Immature natural killer cell (primary cell): ENCODE results near the gene ZMAT5. TPM values are rescaled to one million over a fixed set of nuclear protein-coding genes. Genes with fewer than 3 reads are reported as not detected.

Experiments
- DNase-seq, 3 donors: peaks; one replicate each; pipeline ENCODE4 v3.0.0; 2022; ENCODE audit warnings: mixed read lengths in 1 of 3
- H3K27ac Mint-ChIP-seq, 6 donors: one replicate each; pipeline ENCODE4 v1.8.0; 2020; ENCODE audit warnings: mixed read lengths in 6 of 6, mild to moderate bottlenecking in 5 of 6, inconsistent platforms in 4 of 6, moderate library complexity in 3 of 6
- H3K27me3 Mint-ChIP-seq, 3 donors: one replicate each; pipeline ENCODE4 v1.8.0; 2020 to 2021; ENCODE audit warnings: low read depth in 3 of 3, mild to moderate bottlenecking in 3 of 3, mixed read lengths in 3 of 3, moderate library complexity in 3 of 3, inconsistent platforms in 1 of 3
- H3K36me3 Mint-ChIP-seq, 3 donors: one replicate each; pipeline ENCODE4 v1.8.0; 2020; ENCODE audit warnings: mixed read lengths in 3 of 3, inconsistent platforms in 2 of 3, mild to moderate bottlenecking in 2 of 3
- H3K4me1 Mint-ChIP-seq, 2 donors: one replicate each; pipeline ENCODE4 v1.8.0; 2020; ENCODE audit warnings: inconsistent platforms in 2 of 2, mild to moderate bottlenecking in 2 of 2, mixed read lengths in 2 of 2, moderate library complexity in 1 of 2
- H3K4me3 Mint-ChIP-seq, 5 donors: one replicate each; pipeline ENCODE4 v1.8.0; 2020; ENCODE audit warnings: mild to moderate bottlenecking in 5 of 5, mixed read lengths in 5 of 5, inconsistent platforms in 3 of 5, moderate library complexity in 3 of 5
- H3K9me3 Mint-ChIP-seq, 6 donors: one replicate each; pipeline ENCODE4 v1.8.0; 2020; ENCODE audit warnings: mild to moderate bottlenecking in 6 of 6, mixed read lengths in 6 of 6, inconsistent platforms in 4 of 6, moderate library complexity in 3 of 6
- polyA plus RNA-seq, 3 donors: library from polyadenylated mRNA; unstranded; fragments of 300-500 nt; fragmentation: Illumina TruSeq; gene quantifications; one replicate each; pipeline ENCODE4 v1.2.3, GENCODE V29; 2021

Gene ZMAT5
- polyA plus RNA-seq, 3 donors from 2014 or later, result 59.3 to 77.7 (median 72.2) TPM

DNA sequence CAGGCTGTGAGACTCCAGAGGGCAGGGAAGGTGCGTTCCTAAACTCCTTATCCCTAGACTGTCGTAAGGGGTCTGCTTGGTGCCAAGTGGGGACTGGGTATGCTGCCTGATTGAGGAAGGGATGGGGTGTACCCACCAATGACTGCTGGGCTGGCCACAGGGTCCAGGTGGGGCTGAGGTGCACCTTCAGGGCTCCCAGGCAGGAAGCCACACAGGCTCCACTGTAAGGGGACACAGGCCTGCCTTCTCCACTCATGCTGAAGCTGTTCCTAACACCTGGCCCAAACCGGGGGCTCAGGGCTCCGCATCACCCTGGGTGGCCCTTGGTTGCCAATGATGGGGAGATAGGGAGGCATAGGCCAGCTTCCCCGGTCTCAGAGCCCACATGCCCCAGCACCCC lies 26.6 kb downstream of the ZMAT5 start:
- Mint-ChIP-seq H3K36me3 (peaks cover 0 to 6% (median 0%) of the 10 kb centered on the region in 3 donors), H3K4me3 (no peak overlapping the region), H3K27me3 (no peaks in the 10 kb centered on the region), H3K9me3 (no peaks in the 10 kb centered on the region), H3K4me1 (no peaks in the 10 kb centered on the region), H3K27ac (no peak overlapping the region)
- no peak for DNase-seq

DNA sequence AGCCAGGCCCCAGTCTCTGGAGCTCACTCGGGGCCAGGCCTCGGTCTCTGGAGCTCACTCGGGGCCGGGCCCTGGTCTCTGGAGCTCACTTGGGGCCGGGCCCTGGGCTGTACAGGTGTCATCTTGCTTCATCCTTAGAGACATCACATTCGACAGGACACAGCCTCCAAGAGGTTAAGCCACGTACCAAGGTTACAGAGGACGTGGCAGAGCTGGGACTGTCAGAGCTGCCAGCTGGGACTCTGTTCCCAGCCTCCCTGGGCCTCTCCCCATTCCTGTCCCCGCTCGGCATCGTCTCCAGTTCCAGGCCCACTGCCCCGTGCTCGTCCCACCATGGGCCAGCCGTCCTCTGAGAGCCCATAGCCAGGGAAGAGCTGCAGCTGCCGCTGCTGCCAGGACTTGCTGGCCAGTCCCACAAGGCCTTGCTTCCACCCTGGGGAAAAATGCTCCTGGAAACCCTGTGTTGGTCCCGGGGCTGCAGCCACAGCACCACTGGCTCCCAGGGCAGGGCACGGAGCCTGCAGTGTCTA lies 27.4 kb downstream of the ZMAT5 start:
- Mint-ChIP-seq H3K9me3 (no peaks in the 10 kb centered on the region), H3K27ac (no peak overlapping the region)

DNA sequence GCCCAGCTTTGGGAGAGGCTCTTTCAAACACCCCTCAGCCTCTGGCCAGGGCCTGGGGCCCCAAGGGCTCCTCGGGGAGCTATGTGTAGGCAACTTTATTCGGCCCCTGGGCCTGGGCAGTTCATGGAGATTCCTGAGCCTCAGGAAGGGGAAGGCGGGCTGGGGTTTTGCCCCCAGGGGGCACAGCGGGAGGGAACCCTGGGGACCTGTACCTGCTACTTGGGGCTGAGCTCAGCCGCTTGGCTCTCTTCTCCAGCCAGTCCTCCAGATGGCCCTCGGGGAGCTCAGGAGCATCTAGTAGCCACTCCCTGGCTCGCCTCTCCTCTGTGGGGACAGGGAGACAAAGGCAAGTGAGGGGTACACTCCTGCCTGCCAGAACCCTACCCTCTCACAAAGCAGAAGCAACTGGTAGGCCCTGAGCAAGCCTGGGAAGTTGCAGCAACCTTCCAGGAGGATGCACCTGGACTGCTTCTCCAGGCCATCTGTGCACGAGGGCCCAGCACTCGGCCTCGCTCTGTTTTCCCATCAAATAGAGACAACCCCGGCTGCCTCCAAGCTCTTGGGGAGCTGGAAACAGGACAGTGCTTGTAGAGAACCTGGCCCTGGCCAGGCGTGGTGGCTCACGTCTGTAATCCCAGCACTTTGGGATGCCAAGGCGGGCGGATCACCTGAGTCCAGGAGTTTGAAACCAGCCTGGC lies 28.5 kb downstream of the ZMAT5 start:
- Mint-ChIP-seq H3K4me3 (no peak overlapping the region), H3K36me3 (peaks cover 0 to 3% (median 0%) of the 10 kb centered on the region in 3 donors), H3K27me3 (no peaks in the 10 kb centered on the region), H3K4me1 (no peaks in the 10 kb centered on the region), H3K27ac (peak overlapping the region in 1 of 6 donors; percentile 12), H3K9me3 (no peaks in the 10 kb centered on the region)
- no peak for DNase-seq

More for the DNA sequence above, 27.4 kb downstream of the ZMAT5 start:
- Mint-ChIP-seq H3K4me3 (no peak overlapping the region), H3K4me1 (no peaks in the 10 kb centered on the region), H3K27me3 (no peaks in the 10 kb centered on the region), H3K36me3 (peaks cover 0 to 3% (median 0%) of the 10 kb centered on the region in 3 donors)
- DNase-seq, result no peak

DNA sequence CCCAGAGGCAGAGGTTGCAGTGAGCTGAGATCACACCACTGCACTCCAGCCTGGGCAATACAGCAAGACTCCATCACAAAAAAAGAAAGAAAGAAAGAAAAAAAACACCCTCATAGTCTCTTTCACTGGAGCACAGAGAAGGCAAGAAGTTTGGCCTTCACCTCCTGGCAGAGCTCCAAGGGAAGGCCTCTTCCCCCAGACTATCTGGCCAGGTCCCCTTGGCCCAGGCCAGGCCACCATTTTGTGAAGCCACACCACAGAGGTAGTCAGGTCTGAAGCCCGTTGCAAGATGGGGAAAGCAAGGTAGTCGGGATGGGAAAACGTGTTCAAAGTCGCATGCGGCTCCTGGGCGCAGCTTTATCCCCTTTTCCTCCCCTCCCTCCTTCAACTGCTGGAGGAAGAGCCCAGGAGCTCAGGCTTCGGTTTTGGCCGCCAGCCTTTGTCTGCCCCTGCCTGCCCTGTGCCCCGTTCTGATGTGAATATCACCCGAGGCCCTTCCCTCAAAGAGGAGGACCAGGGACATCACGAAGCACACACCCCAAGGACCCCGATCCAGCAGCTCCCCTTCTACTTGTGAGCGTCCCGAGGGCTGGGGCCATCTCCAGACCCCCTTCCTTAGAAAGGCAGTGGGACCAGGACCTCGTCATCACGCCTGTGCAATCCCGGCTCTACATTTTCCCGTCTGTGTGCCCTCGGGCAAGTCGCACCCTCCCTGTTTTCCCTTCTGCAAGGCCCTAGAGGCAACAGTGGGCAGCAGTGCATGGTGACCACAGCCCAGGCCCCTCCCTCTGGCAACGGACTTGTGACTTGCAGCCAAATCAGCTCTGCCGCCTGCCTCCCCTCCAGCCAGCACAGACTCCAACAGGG lies 29.3 kb downstream of the ZMAT5 start:
- H3K27me3 Mint-ChIP-seq, result no peaks in the 10 kb centered on the region

DNA sequence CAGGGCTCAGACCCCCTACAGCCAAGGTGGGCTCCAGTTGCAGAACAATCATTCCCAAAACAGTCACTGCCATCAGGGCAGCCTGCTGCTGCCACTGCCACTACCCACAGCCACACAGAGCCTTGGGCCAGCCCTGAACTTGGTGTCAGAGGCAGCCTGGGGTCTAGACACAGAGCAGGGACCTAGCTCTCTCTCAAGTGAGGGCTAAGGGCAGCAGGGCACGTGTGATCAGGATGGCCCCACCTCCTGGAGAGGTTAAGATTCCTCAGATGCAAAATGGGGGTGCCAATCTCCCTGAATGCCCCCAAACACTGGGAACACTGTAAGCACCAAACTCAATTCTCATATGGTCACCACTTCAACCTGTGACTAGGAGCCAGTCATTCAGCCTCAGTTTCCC lies 31.4 kb downstream of the ZMAT5 start:
- no peaks in the 10 kb centered on the region for H3K9me3 Mint-ChIP-seq

More for the DNA sequence above, 29.3 kb downstream of the ZMAT5 start:
- H3K4me3 Mint-ChIP-seq, result no peak overlapping the region
- no peak for DNase-seq
- no peaks in the 10 kb centered on the region for H3K4me1 Mint-ChIP-seq
- H3K27ac Mint-ChIP-seq, result peak overlapping the region in 1 of 6 donors; percentile 12
- H3K36me3 Mint-ChIP-seq, result peaks cover 0 to 3% (median 0%) of the 10 kb centered on the region in 3 donors
- H3K9me3 Mint-ChIP-seq, result no peaks in the 10 kb centered on the region

DNA sequence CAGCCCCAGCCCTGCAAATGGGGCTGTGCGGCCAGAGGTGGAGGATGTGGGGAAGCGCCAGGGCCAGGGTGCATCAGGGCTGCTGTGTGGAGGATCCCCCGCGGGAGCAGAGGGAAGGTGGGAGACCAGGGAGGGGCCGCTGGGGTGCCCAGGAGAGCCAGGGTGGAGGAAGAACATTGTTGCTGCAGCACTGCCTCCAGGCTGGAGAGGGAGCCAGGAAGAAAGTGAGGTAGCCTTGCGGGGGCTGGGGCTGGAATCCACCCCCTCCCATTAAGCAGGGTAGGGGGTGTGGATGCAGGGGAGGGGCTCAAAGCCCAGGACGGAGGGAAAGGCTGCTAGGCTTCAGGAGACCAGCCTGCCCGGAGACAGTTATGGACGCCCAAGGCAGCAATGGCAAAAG lies 32.0 kb downstream of the ZMAT5 start:
- H3K4me1 Mint-ChIP-seq, result no peaks in the 10 kb centered on the region
- no peak overlapping the region for H3K4me3 Mint-ChIP-seq
- no peak for DNase-seq
- no peaks in the 10 kb centered on the region for H3K36me3 Mint-ChIP-seq
- no peaks in the 10 kb centered on the region for H3K9me3 Mint-ChIP-seq
- no peak overlapping the region for H3K27ac Mint-ChIP-seq
- H3K27me3 Mint-ChIP-seq, result no peaks in the 10 kb centered on the region

More for the DNA sequence above, 31.4 kb downstream of the ZMAT5 start:
- no peak for DNase-seq
- Mint-ChIP-seq H3K4me3 (no peak overlapping the region), H3K27me3 (no peaks in the 10 kb centered on the region), H3K4me1 (no peaks in the 10 kb centered on the region), H3K27ac (no peak overlapping the region), H3K36me3 (no peaks in the 10 kb centered on the region)

DNA sequence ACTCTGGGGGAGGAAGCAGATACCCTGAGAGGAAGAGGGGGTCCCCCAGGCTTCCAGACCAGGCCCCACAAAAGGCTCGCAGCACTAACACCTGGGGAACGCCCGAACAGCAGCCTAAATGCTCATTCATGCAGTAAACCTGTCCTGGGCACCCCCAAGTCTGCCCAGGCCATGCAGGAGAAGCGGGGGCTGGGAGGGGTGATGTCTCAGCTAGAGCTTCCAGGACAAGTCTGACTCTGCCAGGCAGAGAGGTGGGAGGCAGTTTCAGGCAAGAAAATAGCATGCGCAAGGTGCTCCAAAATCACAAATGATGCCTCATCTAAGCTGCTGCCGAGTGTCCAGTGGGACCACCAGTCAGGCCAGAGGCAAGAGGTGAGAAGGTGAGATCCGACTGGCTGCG lies 32.4 kb downstream of the ZMAT5 start:
- no peak for DNase-seq
- no peaks in the 10 kb centered on the region for H3K27me3 Mint-ChIP-seq
- no peak overlapping the region for H3K27ac Mint-ChIP-seq
- H3K4me1 Mint-ChIP-seq, result no peaks in the 10 kb centered on the region
- no peak overlapping the region for H3K4me3 Mint-ChIP-seq
- H3K9me3 Mint-ChIP-seq, result no peaks in the 10 kb centered on the region
- no peaks in the 10 kb centered on the region for H3K36me3 Mint-ChIP-seq

DNA sequence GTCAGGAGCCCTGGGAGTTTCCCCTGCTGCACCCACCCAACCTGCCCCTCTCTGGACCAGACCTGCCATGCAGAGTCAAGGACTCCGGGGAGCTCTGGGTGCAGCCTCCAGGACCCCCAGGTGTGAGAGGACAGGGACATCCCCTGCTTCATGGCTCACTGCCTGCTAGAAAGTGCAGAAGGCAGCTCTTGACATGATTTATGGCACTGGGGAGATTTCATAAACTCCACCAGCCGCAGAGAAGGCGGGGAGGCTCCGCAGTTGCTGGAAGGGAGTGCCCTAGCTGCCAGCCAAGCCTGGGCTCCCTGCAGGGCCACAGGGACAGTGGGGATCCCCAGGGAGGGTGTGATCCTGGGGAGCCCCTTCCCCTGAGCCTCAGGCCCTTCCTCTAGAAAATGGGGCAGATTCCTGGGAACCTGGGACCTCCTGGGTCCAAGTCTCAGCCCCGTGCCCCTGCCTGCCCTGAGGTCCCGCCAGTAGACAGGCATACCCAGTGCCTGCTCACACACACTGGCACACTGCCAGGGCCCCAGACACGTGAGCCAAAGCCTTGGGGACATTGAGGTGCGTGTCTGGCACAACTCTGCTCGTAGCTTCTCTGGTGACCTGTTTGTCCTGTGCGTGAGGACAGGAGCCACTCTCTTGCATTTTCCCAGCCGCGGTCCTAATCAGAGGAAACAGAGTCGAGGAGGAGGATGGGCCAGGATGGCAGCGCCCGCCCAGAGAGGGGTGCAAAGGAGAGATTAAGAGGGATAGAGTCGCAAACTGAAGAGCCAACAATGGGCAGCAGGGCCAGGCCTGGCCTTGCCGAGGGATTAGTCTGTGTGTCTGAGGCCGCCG lies 33.2 kb downstream of the ZMAT5 start:
- Mint-ChIP-seq H3K36me3 (no peaks in the 10 kb centered on the region), H3K9me3 (no peaks in the 10 kb centered on the region), H3K27me3 (no peaks in the 10 kb centered on the region), H3K4me3 (no peak overlapping the region), H3K4me1 (no peaks in the 10 kb centered on the region), H3K27ac (no peak overlapping the region)
- no peak for DNase-seq

DNA sequence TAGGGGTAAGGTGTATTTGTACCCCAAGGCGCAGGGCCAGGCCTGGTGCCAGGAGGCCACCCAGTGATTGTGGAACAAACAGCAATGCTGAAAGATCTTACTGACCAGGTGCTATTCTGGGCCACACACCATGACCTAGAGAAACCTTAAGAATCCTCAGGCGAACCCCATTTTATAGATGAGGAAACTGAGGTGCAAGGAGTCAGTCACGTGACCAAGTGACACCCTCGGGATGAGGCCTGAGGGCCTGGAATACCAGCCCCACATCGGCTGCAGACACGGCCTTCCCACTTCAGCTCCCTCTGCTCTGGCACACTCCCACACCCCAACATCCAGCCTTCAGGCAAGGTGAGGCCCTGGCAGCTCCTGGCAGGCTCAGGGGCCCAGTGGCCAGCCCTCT lies 33.9 kb downstream of the ZMAT5 start:
- no peak overlapping the region for H3K4me3 Mint-ChIP-seq
- no peaks in the 10 kb centered on the region for H3K27me3 Mint-ChIP-seq
- no peaks in the 10 kb centered on the region for H3K36me3 Mint-ChIP-seq
- no peaks in the 10 kb centered on the region for H3K9me3 Mint-ChIP-seq
- no peak overlapping the region for H3K27ac Mint-ChIP-seq
- H3K4me1 Mint-ChIP-seq, result no peaks in the 10 kb centered on the region
- no peak for DNase-seq

DNA sequence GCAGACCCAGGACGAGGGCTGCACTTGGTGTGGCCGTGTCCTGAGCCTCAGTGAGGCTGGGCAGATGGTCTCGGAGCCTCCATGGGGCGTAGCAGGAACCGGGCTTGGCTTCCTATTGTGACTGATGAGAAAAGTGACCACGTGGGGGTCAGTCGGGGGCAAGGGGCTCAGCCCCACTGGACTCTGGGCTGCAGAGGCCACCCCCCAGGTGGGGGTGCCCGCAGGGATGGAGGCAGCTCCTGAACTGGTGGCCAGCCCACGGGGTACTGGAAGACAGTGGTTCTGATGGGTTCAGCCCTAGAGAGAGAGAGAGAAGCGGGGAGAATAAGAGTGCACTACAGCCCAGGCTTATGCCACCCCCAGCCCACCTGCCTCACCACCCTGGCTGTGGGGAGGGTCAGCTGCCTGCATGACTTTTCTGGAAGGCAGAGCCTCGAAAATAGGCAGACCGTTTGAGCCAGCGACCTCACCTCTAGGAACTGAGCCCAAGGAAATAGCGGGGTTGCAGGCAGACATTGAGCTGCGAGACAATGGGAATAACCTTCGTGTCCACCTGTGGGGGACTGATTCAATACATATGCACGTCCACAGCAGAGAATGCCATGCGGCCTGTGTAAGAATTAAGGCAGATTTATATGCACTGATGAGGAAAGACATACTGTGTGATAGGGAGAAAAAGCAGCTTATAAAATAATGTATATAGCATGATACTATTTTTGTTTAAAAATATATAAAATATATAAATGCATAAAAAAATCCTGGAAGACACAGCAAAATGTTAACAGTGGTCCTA lies 35.6 kb downstream of the ZMAT5 start:
- no peaks in the 10 kb centered on the region for H3K27me3 Mint-ChIP-seq
- no peak overlapping the region for H3K27ac Mint-ChIP-seq
- H3K36me3 Mint-ChIP-seq, result no peaks in the 10 kb centered on the region
- DNase-seq, result no peak
- H3K4me3 Mint-ChIP-seq, result no peak overlapping the region
- no peaks in the 10 kb centered on the region for H3K4me1 Mint-ChIP-seq
- no peaks in the 10 kb centered on the region for H3K9me3 Mint-ChIP-seq

DNA sequence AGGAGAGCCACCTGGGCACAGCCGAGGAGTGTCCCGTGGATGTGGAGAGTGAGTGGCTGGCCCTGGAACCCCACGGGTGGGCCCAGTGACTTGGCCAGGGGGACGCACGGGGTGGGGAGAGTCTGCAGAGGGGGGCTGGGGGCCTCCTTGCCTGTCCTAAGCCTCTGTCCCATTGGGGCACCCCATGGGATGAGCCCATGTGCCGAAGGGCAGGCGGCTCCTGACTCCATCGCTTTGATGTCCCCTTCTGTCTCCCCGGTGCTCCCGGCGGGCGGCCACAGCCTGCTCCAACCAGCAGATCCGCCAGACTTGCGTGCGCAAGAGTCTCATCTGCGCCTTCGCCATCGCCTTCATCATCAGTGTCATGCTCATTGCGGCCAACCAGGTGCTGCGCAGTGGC lies 37.6 kb downstream of the ZMAT5 start:
- DNase-seq, result no peak
- no peaks in the 10 kb centered on the region for H3K4me1 Mint-ChIP-seq
- no peaks in the 10 kb centered on the region for H3K9me3 Mint-ChIP-seq
- H3K4me3 Mint-ChIP-seq, result no peak overlapping the region
- H3K27me3 Mint-ChIP-seq, result no peaks in the 10 kb centered on the region
- H3K27ac Mint-ChIP-seq, result no peak overlapping the region
- no peaks in the 10 kb centered on the region for H3K36me3 Mint-ChIP-seq

DNA sequence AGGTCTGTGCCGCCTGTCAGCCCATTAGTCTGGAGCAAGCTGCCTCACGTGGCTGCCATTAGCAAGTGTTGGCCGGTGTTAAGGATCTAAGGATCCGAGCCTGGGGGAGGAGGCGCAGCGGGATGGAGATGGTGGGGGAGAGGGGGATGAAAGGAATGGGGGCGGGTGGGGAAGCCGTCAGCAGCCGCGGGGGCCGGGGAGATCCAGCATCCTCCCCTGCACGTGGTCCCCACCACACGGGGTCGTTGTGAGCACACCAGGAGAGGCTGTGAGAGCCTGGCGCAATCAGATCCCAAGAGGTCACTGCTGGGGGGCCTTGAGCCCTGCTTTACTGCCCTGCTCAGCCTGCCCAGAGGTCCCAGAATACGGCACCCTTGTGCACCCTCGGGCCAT lies 39.7 kb downstream of the ZMAT5 start:
- Mint-ChIP-seq H3K4me3 (no peak overlapping the region), H3K27ac (no peak overlapping the region), H3K27me3 (peaks cover 0 to 4% (median 0%) of the 10 kb centered on the region in 3 donors), H3K4me1 (no peaks in the 10 kb centered on the region), H3K9me3 (no peaks in the 10 kb centered on the region), H3K36me3 (no peaks in the 10 kb centered on the region)
- peak in 1 of 3 donors; percentile 7 for DNase-seq

DNA sequence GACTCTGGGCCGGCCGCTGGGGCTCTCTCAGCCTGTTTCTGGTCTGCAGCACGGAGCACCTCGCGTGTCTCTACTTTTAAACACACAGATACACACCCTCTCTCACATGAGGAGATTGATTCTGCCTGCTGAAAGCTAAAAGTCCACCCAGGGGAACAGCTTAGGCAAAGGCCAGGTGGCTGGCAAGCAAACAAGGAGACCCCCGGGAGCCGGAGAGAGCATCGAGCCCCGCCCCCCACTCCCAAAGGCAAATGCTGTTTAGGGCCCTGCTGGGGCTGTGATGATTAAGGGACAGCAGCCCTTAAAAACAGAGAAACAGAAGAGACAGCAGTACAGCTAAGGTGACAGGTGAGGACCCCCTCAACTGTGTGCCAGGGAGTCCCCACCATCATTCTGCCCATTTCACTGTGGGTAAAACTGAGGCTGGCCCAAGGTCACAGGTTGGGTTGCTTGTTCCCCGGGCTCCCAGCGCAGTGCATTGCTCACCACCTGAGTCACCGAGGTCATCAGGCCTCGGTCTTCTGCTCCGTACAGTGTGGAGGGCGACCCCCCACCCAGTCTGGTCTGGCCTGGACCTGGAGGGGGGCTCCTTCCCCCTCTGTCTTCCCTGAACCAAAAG lies 40.2 kb downstream of the ZMAT5 start:
- H3K4me3 Mint-ChIP-seq, result no peak overlapping the region
- peaks cover 0 to 4% (median 0%) of the 10 kb centered on the region in 3 donors for H3K27me3 Mint-ChIP-seq
- no peak for DNase-seq
- H3K9me3 Mint-ChIP-seq, result no peaks in the 10 kb centered on the region
- no peaks in the 10 kb centered on the region for H3K4me1 Mint-ChIP-seq
- no peak overlapping the region for H3K27ac Mint-ChIP-seq
- H3K36me3 Mint-ChIP-seq, result no peaks in the 10 kb centered on the region
